Omental fat pad (tissue), 4 donors: Measurements from ENCODE around the gene MARCHF3. TPM values are rescaled to one million over a fixed set of nuclear protein-coding genes. Genes with fewer than 3 reads are reported as not detected.

Experiments used
- ATAC-seq: fragments of 150-250 bp; one replicate; pipeline ENCODE4 v1.9.1; 2016; ENCODE audit warnings: mild to moderate bottlenecking, moderate library complexity; ENCODE audit not compliant: low FRiP score
- DNase-seq: peaks from one replicate; pipeline ENCODE4 v3.0.0-alpha.2; 2019; ENCODE audit warnings: low spot score
- CTCF ChIP-seq, 3 donors: fragments of 450-650 bp; IDR thresholded peaks; one replicate each; pipeline ENCODE4 v1.5.1; 2016 to 2017; ENCODE audit warnings: antibody characterized with exemption in 3 of 3, mild to moderate bottlenecking in 3 of 3, moderate library complexity in 2 of 3
- total RNA-seq, 4 donors: library from RNA; depleted of rRNA; stranded (reverse); fragments of >200 nt; gene quantifications; one replicate each; pipeline ENCODE4 v1.1.0, GENCODE V29; 2016

MARCHF3 gene
- total RNA-seq, 4 donors from 2014 or later = 7.4 to 72.7 (median 16.2) TPM

GRCh38 chr5:126818736-126819135, 211.6 kb downstream of the MARCHF3 start:
- DNase-seq (no peak), ATAC-seq (no peak)
- TF ChIP-seq CTCF (IDR thresholded peaks at IDR 0.05) = no peak

Other genes with a start within 250 kb of the MARCHF3 start
- 1 to 10 TPM; 1.8 to 6.5 (median 4.7) TPM for gene C5orf63, start 42.9 kb upstream of the MARCHF3 start, total RNA-seq